Thymus (tissue), 14 donors: ENCODE measurements around the gene THOP1. TPM values are rescaled to one million over a fixed set of nuclear protein-coding genes. Genes with fewer than 3 reads are reported as not detected.

Source experiments
- DNase-seq, 9 donors: peaks; one replicate each; pipeline ENCODE4 v3.0.0-alpha.2; 2013; ENCODE audit warnings: low spot score in 9 of 9, low read depth in 6 of 9, missing footprints in 1 of 9
- H3K27ac ChIP-seq, 2 donors: one replicate each; pipeline ENCODE4 v1.5.1; 2013; ENCODE audit warnings: control low read depth in 1 of 2, low read depth in 1 of 2, low read length in 1 of 2, mild to moderate bottlenecking in 1 of 2, moderate library complexity in 1 of 2
- H3K27me3 ChIP-seq, 2 donors: one replicate each; pipeline ENCODE4 v1.5.1; 2013; ENCODE audit warnings: low read length in 1 of 2; ENCODE audit not compliant: control insufficient read depth in 2 of 2, insufficient read depth in 1 of 2
- H3K36me3 ChIP-seq, 2 donors: one replicate each; pipeline ENCODE4 v1.5.1; 2013; ENCODE audit warnings: low read length in 1 of 2, mild to moderate bottlenecking in 1 of 2, moderate library complexity in 1 of 2; ENCODE audit not compliant: control insufficient read depth in 2 of 2, insufficient read depth in 2 of 2
- H3K4me1 ChIP-seq, 2 donors: one replicate each; pipeline ENCODE4 v1.5.1; 2013; ENCODE audit warnings: low read length in 2 of 2; ENCODE audit not compliant: control insufficient read depth in 2 of 2, insufficient read depth in 2 of 2
- H3K4me3 ChIP-seq, 2 donors: one replicate each; pipeline ENCODE4 v1.5.1; 2013; ENCODE audit warnings: low read length in 2 of 2, control low read depth in 1 of 2, mild to moderate bottlenecking in 1 of 2
- H3K9me3 ChIP-seq, 2 donors: one replicate each; pipeline ENCODE4 v1.5.1; 2013; ENCODE audit warnings: low read length in 1 of 2, mild to moderate bottlenecking in 1 of 2; ENCODE audit not compliant: control insufficient read depth in 2 of 2, insufficient read depth in 1 of 2
- WGBS: extraction: QIAGEN DNeasy Blood & Tissue Kit; methylation state at CpG from one replicate; pipeline ENCODE4 v1.1.7; 2013; 5-methylcytosine and 5-hydroxymethylcytosine counted together
- long read RNA-seq, 10 donors: transcript quantifications; one replicate each; lab custom pipeline, GENCODE V29; 2026
- polyA plus RNA-seq: library from polyadenylated mRNA; stranded (reverse); fragments of 200-250 nt; gene quantifications from one replicate; pipeline ENCODE4 v1.2.3, GENCODE V29; 2013
- total RNA-seq: library from RNA; stranded (reverse); fragments of 120-200 nt; gene quantifications from one replicate; pipeline ENCODE4 v1.2.4, GENCODE V29; 2013
- donor health status: healthy.

THOP1 gene
- total RNA-seq (62.7 TPM), polyA plus RNA-seq (93.9 TPM)
- long read RNA-seq, donor 1 = 0 reads
- long read RNA-seq, donor 2, full-length matches to known transcripts = 12 of 12 reads
- long read RNA-seq, donor 2, partial matches to known transcripts = 0 of 12 reads
- long read RNA-seq, donor 2, other reads (novel, unspliced or antisense) = 0 of 12 reads
- long read RNA-seq, donor 3, full-length matches to known transcripts = 13 of 13 reads
- long read RNA-seq, donor 3, partial matches to known transcripts = 0 of 13 reads
- long read RNA-seq, donor 3, other reads (novel, unspliced or antisense) = 0 of 13 reads
- long read RNA-seq, donor 4, full-length matches to known transcripts = 3 of 3 reads
- long read RNA-seq, donor 4, partial matches to known transcripts = 0 of 3 reads
- long read RNA-seq, donor 4, other reads (novel, unspliced or antisense) = 0 of 3 reads
- long read RNA-seq, donor 5, full-length matches to known transcripts = 5 of 5 reads
- long read RNA-seq, donor 5, partial matches to known transcripts = 0 of 5 reads
- long read RNA-seq, donor 5, other reads (novel, unspliced or antisense) = 0 of 5 reads
- long read RNA-seq, donor 6, full-length matches to known transcripts = 4 of 4 reads
- long read RNA-seq, donor 6, partial matches to known transcripts = 0 of 4 reads
- long read RNA-seq, donor 6, other reads (novel, unspliced or antisense) = 0 of 4 reads
- long read RNA-seq, donor 7 = 0 reads
- long read RNA-seq, donor 8, partial matches to known transcripts = 0 of 1 reads
- long read RNA-seq, donor 8, other reads (novel, unspliced or antisense) = 0 of 1 reads
- long read RNA-seq, donor 9, full-length matches to known transcripts = 3 of 3 reads
- long read RNA-seq, donor 9, partial matches to known transcripts = 0 of 3 reads
- long read RNA-seq, donor 9, other reads (novel, unspliced or antisense) = 0 of 3 reads
- long read RNA-seq, donor 10, full-length matches to known transcripts = 2 of 2 reads
- long read RNA-seq, donor 10, partial matches to known transcripts = 0 of 2 reads
- long read RNA-seq, donor 10, other reads (novel, unspliced or antisense) = 0 of 2 reads

DNA sequence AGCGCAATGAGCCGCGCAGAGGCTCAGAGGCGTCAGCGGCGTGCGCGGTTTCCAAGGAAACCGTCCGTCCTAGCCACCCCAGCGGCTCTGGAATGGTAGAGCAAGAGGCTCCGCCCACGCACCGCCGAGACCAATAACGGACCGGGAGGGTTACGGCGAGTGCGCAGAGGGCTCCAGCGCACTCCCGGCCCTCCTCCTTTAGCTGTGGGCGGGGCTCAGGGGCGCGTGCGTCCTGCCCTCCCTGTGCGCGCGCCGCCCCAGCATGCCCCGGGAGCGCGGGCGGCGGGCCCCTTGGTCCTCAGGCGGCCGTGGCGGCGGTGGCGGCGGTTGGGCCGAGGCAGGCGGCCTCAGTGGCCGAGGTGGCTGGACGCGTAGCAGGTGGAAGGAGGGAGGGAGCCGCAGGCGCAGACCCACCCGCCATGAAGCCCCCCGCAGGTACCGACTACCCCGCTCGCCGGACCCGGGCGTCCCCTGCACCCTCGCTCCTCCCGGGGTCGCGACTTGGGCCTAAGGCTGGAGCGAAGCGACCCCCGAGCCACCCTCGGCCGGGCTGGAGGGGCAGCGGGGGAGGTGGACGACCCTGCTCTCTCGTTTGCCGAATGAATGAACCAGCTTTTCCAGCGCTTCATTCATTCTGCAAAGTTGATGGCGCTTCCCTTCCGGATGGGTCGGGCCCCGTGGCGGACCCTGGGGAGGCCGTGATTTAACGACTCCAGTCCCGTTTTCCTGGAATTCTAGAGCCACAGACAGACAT is at the start of gene THOP1:
THOP1 (plus strand) TSS at position 260 of the 754 bp plus-strand sequence; CDS start at position 420, 160 bp downstream.
- peaks cover 8 to 24% of the 10 kb centered on the region in 2 donors for H3K36me3 ChIP-seq
- WGBS = under 1% methylated on average over 78 of the region's 78 CpGs
- peaks cover 0 to 5% of the 10 kb centered on the region in 2 donors for H3K9me3 ChIP-seq
- DNase-seq = peak; percentile 92 to 100 (median 99)
- H3K4me1 ChIP-seq = peaks cover 23 to 52% of the 10 kb centered on the region in 2 donors
- H3K27ac ChIP-seq = peak within 1 kb of the TSS; percentile 86 to 98
- no peaks in the 10 kb centered on the region for H3K27me3 ChIP-seq
- H3K4me3 ChIP-seq = peak within 1 kb of the TSS; percentile 89 to 93

DNA sequence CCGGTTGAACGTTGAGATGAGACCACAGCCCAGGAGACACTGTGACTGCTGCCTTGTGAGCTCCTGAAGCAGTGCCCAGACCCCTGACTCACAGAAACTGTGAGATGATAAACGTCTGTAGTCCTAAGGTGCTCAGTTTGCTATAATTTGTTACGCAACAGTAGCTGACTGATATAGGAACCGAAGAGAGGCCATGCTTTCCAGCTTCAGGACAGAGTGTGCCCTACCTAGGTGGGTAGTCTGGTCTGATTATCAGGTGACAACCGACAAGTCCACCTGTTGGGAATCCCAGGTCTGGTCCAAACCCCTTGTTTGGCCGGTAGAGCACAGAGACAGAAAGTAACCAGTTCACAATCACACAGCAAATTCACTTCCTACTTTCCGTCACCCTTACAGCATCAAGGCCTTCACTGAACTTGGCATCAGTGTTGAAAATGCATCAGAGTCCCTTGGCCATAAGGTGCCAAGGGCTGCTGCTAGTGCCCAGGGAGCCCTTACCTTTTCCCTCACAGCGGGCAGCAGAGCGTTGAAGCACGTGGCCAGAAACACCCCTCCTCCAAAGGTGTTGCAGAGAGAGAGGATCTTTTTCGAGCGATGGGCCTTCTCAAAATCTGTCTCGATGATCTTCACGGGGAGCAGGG is 48.6 kb upstream of the THOP1 start:
- Histone ChIP-seq H3K4me3 (no peak overlapping the region), H3K4me1 (peaks cover 6 to 15% of the 10 kb centered on the region in 2 donors), H3K27me3 (peaks cover 0 to under 1% of the 10 kb centered on the region in 2 donors), H3K9me3 (peaks cover 0 to 2% of the 10 kb centered on the region in 2 donors), H3K36me3 (peaks cover 43 to 47% of the 10 kb centered on the region in 2 donors), H3K27ac (no peak overlapping the region)
- WGBS = 97% methylated on average over 15 of the region's 15 CpGs
- no peak for DNase-seq

DNA sequence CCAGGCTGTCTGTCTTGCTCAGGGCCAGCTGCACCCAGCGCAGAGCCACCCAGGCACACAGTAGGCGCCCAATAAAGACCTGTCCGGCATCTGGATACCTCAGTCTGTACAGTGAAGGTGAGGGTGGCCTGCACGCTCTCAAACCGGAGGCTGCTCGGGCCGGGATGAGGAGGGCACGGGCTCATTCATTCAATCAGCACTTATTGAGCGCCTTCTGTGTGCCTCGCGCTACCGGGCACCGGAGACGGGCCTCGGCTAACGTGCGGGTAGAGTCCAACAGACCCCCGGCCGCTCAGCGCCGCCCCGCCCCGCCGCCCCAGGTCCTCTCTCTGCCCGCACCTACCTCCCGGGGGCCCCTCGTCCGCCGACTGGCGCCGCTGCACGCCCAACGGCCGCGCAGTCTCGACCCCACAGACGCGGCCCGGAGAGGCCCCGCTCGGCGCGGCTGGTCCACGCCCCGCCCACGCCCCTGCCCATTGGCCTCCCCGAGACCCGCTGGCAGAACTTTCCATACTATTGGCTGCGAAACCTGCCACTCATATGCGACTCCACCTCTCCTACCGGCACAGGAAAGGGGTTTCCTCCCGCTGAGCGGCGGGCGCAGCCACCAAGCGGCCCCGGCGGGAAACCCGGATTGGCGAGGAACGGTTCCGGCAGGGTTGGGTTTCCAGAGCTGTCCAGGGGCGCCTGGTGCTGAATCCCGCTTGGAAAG is 45.5 kb upstream of the THOP1 start, which contains the start of gene SLC39A3:
SLC39A3 (minus strand) TSS at position 416 of the 712 bp plus-strand sequence. CDS start 2,760 bp downstream, outside the sequence.
- H3K4me1 ChIP-seq = peaks cover 6 to 15% of the 10 kb centered on the region in 2 donors
- peak; percentile 90 to 100 (median 98) for DNase-seq
- H3K27me3 ChIP-seq = peaks cover 0 to 12% of the 10 kb centered on the region in 2 donors
- under 1% methylated on average over 64 of the region's 64 CpGs for WGBS
- H3K9me3 ChIP-seq = peaks cover 0 to 2% of the 10 kb centered on the region in 2 donors
- peaks cover 23 to 26% of the 10 kb centered on the region in 2 donors for H3K36me3 ChIP-seq
- H3K4me3 ChIP-seq = peak within 1 kb of the TSS; percentile 74 to 90
- H3K27ac ChIP-seq = peak within 1 kb of the TSS; percentile 43 to 66

DNA sequence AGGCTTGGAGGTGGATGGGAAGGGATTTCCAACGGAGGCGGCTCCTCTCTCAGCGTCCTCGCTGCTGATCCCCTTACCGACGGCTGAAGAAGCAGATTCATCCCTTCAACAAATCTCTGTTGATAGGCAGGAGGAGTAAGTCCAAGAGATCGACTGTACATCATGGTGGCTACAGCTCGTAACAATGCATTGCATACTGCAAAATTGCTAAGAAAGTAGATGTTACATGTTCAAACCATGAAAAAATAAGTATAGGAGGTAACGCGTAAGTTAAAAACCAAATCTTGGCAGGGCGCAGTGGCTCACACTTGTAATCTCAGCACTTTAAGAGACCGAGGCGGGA is 45.0 kb upstream of the THOP1 start:
- peaks cover 0 to 14% of the 10 kb centered on the region in 2 donors for H3K27me3 ChIP-seq
- no peak overlapping the region for H3K27ac ChIP-seq
- peaks cover 0 to 2% of the 10 kb centered on the region in 2 donors for H3K9me3 ChIP-seq
- peaks cover 6 to 15% of the 10 kb centered on the region in 2 donors for H3K4me1 ChIP-seq
- H3K4me3 ChIP-seq = no peak overlapping the region
- DNase-seq = peak in 1 of 9 donors; percentile 6
- peaks cover 18 to 20% of the 10 kb centered on the region in 2 donors for H3K36me3 ChIP-seq
- WGBS = 45% methylated on average over 13 of the region's 13 CpGs

DNA sequence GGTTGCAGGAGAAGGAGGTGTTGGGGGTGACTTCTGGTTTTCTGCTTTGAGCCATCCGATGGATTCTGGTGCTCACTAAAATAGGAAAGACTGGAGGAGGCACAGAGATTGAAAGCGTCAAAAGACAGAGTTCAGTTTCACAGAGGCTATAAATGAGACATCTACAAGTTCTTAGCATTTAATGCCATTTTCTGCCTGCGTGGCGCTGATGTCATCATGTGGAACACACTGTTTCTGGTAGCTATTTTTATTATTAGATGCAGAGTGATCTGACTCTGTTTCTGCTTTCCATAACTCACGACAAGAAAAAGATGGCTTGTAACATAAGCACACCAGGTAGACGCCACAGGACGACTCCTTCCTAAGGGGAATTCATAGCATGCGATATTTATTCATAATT is 42.2 kb upstream of the THOP1 start:
- no peak overlapping the region for H3K4me3 ChIP-seq
- H3K36me3 ChIP-seq = no peaks in the 10 kb centered on the region
- peaks cover 0 to 14% of the 10 kb centered on the region in 2 donors for H3K27me3 ChIP-seq
- H3K27ac ChIP-seq = no peak overlapping the region
- no peak for DNase-seq
- peaks cover 6 to 15% of the 10 kb centered on the region in 2 donors for H3K4me1 ChIP-seq
- WGBS = 83% methylated on average over 8 of the region's 8 CpGs
- H3K9me3 ChIP-seq = no peaks in the 10 kb centered on the region

DNA sequence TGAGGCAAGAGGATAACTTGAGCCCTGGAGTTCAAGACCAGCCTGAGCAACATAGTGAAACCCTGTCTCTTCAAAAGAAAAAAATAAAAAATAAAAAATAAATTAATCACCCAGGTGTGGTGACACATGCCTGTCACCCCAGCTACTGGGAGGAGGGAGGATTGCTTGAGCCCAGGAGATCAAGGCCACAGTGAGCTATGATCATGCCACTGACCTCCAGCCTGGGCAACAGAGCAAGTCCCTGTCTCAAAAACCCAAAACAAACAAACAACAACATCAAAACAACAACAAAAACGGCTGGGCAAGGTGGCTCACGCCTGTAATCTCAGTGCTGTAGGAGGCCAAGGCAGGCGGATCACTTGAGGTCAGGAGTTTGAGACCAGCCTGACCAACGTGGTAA is 41.2 kb upstream of the THOP1 start:
- peaks cover 0 to 17% of the 10 kb centered on the region in 2 donors for H3K27me3 ChIP-seq
- WGBS = 63% methylated on average over 4 of the region's 4 CpGs
- no peak overlapping the region for H3K4me3 ChIP-seq
- no peak overlapping the region for H3K27ac ChIP-seq
- no peaks in the 10 kb centered on the region for H3K9me3 ChIP-seq
- H3K36me3 ChIP-seq = no peaks in the 10 kb centered on the region
- H3K4me1 ChIP-seq = peaks cover 3 to 15% of the 10 kb centered on the region in 2 donors
- no peak for DNase-seq

DNA sequence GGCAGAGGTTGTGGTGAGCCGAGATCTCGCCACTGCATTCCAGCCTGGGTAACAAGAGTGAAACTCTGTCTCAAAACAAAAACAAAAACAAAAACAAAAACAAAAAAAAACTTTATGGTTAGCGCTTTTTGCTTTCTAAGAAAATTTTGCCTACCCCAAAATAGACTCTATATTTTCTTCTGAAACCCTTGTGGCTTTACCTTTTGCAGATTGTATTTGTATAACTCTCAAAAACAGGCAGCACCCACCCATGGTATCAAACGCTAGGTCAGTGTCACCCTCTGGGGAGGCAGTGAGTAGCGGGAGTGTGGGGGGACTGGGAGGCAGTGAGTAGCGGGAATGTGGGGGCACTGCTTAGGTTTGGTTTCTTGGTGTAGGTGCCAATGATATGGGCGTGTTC is 38.0 kb upstream of the THOP1 start:
- Histone ChIP-seq H3K9me3 (no peaks in the 10 kb centered on the region), H3K4me3 (no peak overlapping the region), H3K27me3 (peaks cover 0 to 13% of the 10 kb centered on the region in 2 donors), H3K4me1 (peaks cover 0 to 6% of the 10 kb centered on the region in 2 donors), H3K27ac (no peak overlapping the region), H3K36me3 (no peaks in the 10 kb centered on the region)
- no peak for DNase-seq
- 95% methylated on average over 7 of the region's 7 CpGs for WGBS
